HCEC 1CT (cell line): ENCODE results near the gene HRC.
"Not testable (repeated sequence)": the region's sequence is repeated elsewhere in the genome, so short reads cannot be mapped to it uniquely, and the experiment has no call there.

Experiments used
- DNase-seq: peaks from one replicate; pipeline ENCODE4 v3.0.0-alpha.2; 2017

Gene HRC, protein sequence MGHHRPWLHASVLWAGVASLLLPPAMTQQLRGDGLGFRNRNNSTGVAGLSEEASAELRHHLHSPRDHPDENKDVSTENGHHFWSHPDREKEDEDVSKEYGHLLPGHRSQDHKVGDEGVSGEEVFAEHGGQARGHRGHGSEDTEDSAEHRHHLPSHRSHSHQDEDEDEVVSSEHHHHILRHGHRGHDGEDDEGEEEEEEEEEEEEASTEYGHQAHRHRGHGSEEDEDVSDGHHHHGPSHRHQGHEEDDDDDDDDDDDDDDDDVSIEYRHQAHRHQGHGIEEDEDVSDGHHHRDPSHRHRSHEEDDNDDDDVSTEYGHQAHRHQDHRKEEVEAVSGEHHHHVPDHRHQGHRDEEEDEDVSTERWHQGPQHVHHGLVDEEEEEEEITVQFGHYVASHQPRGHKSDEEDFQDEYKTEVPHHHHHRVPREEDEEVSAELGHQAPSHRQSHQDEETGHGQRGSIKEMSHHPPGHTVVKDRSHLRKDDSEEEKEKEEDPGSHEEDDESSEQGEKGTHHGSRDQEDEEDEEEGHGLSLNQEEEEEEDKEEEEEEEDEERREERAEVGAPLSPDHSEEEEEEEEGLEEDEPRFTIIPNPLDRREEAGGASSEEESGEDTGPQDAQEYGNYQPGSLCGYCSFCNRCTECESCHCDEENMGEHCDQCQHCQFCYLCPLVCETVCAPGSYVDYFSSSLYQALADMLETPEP

GRCh38 chr19:49155005-49155819 is at the start of gene HRC:
Gene HRC (minus strand): TSS chr19:49155396. CDS start chr19:49155237, 159 bp downstream.
- no peak for DNase-seq

DNA sequence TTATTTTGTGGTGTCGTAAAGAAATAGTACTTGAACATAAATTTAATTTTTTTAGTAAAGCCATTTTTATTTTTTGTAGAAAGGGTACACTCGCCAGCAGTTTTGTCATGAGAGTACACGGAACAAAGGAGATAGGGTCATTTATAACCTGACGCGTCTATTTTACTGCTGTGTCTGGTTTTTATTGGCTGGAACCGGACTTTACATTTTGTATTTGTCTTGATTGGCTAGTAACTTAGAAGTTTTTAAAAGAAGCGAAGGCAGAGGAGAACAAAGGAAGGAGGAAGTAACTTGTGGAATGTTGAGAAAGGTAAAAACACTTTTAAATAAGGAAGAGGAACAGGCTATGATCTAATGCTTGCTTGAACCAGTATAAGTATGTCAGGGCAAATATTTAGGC is 45.8 kb upstream of the HRC start:
- no peak for DNase-seq

DNA sequence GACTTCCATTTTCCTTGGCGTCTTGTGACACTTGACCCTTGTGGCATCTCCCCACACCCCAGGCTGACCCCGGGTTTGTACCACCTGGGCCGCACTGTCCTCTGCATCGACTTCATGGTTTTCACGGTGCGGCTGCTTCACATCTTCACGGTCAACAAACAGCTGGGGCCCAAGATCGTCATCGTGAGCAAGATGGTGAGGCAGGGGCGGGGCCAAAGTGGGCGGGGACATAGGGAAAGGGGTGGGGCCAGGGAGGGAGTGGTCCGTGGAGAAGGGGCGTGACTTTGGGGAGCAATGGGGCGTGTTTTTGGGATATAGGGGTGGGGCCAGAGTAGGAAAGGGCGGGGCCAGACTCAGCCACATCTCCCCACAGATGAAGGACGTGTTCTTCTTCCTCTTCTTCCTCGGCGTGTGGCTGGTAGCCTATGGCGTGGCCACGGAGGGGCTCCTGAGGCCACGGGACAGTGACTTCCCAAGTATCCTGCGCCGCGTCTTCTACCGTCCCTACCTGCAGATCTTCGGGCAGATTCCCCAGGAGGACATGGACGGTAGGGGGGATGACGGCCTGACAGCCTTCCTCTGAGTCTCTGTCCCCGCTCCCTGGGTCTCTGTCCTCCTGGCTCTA is 45.2 kb upstream of the HRC start:
- peak; percentile 6 for DNase-seq

- DNase-seq: no peak
These were observed 41.5 kb upstream of the HRC start for GRCh38 chr19:49196527-49197240.

- no peak for DNase-seq
These were observed 39.2 kb upstream of the HRC start for GRCh38 chr19:49194408-49194807.

- DNase-seq: no peak
These were observed 38.7 kb upstream of the HRC start for GRCh38 chr19:49193822-49194394.

DNA sequence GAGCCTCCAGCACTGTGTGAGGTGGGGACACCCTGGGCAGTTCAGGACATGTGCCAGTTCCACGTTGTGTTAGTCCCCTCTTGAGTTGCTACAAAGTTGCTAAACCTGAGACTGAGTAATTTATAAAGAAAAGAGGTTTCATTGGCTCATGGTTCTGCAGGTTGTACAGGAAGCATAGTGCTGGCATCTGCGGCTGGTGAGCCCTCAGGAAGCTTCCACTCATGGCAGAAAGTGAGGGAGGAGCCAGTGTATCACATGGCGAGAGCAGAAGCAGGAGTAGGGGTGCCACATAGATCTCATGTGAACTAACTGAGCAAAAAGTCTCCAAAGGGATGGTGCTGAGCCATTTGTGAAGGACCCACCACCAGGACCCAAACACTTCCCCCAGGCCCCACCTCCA is 35.6 kb upstream of the HRC start:
- no peak for DNase-seq

DNA sequence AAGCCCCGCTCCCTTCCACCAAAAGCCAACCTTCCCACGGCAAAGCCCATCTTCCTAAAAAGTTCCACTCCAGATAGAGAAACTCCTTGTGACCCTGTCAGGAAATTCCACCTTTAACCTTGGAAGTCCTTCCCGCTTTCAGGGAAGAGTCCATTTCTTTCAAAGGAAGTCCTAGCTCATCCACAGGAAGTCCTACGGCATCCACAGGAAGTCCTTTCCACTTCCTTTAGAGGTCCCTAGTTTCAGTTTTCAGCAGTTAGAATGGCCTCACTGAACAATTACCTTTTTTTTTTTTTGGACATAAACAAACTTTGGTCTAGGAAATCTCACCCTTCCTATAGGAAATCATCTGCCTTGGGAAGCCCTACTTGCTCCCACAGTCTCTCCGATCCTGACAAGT is 34.1 kb upstream of the HRC start:
- no peak for DNase-seq

- DNase-seq: no peak
These were observed 33.5 kb upstream of the HRC start for GRCh38 chr19:49188626-49189200.

- DNase-seq: no peak
These were observed 30.9 kb upstream of the HRC start for GRCh38 chr19:49186108-49186507.

DNA sequence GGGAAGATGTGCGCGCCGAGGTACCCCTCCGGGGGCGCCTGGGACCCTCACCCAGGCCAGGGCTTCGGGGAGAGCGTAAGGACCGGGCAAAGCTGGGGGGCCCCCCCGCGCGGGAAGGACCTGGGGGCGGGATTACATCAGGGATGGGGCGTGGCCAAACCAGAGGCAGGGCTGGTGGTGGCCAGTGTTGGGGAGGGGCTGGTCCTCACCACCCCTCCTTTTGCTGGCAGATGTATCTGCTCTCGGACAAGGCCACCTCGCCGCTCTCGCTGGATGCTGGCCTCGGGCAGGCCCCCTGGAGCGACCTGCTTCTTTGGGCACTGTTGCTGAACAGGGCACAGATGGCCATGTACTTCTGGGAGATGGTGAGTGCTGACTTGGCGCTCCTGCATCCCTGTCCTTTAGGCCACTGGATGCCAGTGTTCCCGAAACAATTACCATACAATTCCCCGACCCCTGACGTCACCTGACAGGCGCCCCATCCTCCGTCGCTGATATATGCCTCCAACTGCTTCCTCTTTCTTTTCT is 27.7 kb upstream of the HRC start:
- no peak for DNase-seq

DNA sequence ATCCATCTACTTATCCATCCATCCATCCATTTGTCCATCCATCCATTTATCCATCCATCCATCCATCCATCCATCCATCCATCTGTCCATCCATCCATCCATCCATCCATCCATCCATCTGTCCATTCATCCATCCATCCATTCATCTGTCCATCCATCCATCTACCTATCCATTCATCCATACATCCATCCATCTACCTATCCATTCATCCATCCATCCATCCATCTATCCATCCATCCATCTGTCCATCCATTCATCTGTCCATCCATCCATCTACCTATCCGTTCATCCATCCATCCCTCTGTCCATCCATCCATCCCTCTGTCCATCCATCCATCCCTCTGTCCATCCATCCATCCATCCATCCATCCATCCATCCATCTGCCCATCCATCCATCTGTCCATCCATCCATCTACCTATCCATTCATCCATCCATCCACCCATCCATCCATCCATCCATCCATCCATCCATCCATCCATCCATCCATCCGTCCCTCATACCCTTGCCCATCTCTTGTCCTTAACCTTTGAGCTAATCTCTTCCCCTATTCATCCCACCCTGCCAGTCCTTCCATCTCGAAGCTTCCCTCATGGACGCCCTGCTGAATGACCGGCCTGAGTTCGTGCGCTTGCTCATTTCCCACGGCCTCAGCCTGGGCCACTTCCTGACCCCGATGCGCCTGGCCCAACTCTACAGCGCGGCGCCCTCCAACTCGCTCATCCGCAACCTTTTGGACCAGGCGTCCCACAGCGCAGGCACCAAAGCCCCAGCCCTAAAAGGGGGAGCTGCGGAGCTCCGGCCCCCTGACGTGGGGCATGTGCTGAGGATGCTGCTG is 27.0 kb upstream of the HRC start:
- DNase-seq: not testable (repeated sequence)

DNA sequence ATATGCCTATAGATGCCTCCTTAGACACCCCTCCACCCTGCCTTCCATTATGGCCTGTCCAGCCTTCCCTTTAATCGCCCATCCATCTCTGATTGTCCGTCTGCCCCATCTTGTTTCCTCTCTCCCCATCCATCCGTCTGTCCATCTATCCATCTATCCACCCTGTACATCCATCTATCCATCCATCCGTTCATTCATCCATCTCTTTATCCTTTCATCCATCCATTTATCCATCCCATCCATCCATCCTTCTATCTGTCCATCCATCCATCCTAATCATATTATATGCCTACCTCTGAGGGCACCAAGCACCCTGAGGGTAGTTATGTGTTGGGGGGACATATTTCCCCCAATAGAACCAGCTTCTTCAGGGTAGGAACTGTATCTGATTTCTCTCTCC is 25.5 kb upstream of the HRC start:
- DNase-seq: no peak

- DNase-seq: no peak
These were observed 18.0 kb upstream of the HRC start for GRCh38 chr19:49173198-49173597.

GRCh38 chr19:49168421-49168820 is 13.2 kb upstream of the HRC start:
- DNase-seq: no peak

DNA sequence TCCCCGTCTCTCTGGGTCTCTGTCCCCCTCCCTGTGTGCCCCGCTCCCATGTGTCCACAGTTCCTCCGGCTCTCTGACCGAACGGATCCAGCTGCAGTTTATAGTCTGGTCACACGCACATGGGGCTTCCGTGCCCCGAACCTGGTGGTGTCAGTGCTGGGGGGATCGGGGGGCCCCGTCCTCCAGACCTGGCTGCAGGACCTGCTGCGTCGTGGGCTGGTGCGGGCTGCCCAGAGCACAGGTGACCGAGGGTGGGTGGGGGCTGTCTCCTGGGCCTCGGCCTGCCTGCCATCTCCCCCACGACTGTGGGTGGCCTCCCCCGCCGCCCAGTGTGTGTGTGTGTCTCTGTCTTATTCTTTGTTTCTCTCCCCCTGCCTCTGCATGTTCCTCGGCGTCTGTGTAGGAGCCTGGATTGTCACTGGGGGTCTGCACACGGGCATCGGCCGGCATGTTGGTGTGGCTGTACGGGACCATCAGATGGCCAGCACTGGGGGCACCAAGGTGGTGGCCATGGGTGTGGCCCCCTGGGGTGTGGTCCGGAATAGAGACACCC is 12.7 kb upstream of the HRC start:
- no peak for DNase-seq

DNA sequence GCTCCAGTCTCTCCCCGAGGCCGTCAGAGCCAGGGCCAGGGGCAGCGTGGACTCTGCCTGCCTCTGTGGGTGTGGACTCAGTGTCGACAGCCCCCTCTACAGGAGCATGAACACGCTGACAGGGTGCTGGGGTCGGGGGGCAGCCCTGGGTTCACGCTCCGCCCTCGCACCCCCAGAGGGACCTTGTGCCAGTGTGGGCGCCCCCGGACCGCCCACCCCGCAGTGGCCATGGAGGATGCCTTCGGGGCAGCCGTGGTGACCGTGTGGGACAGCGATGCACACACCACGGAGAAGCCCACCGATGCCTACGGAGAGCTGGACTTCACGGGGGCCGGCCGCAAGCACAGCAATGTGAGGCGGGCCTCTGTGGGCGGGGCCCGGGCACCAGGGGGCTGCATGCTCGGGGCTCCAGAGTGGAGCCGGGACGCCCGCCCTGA is 10.7 kb upstream of the HRC start:
- no peak for DNase-seq

GRCh38 chr19:49165111-49165750 is 10.0 kb upstream of the HRC start:
- no peak for DNase-seq

DNA sequence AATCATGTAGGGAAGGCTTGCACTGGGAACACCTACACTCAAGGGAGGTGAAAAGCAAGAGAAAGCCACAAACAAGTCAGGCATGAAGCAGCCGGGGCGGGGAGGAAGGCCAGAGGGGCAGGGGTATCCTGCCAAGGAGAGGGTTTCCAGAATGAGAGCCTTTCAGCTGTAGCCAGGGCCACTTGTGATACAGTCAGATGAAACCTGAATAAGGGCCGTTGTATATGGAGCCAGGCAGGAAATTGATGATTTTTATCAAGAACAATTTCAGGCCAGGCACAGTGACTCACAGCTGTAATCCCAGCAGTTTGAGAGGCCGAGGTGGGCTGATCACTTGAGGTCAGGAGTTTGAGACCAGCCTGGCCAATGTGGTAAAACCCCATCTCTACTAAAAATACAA is 6.8 kb upstream of the HRC start:
- peak; percentile 22 for DNase-seq
